ENCODE measurements around the gene CAPN9.

CAPN9 gene

DNA sequence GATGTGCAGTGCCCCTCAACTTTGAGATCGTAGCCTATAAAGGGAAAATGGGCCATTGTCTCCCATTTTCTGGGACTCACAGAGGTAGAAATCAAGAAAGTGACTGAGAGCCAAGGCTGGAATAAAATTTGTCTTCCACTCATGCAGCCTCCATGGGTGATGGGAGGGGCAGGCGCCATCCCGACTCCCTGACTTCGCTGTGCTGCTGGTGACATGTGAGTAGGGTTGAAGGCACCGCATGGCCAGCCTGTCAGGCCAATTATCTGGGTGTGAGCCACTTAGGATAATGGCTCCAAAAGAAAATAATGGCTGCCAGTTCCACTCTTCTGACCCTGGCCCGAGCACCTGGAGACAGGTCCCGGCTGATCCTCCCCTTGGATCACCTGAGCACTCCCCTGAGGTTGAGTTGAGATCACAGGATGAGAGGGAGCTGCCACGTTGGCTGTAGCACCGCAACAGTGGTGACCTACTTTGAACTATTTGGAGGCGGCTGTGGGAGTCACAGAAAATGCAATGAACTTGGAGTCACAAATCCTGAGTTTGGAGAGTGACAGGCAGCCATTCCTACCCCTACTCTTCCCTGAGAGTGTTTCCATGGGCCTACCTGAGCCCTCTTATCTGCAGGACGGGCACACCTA, 26.3 kb downstream of the CAPN9 start:
- no peak for DNase-seq (ENCODE audit: low read depth)
- TF ChIP-seq, protein P1, sequence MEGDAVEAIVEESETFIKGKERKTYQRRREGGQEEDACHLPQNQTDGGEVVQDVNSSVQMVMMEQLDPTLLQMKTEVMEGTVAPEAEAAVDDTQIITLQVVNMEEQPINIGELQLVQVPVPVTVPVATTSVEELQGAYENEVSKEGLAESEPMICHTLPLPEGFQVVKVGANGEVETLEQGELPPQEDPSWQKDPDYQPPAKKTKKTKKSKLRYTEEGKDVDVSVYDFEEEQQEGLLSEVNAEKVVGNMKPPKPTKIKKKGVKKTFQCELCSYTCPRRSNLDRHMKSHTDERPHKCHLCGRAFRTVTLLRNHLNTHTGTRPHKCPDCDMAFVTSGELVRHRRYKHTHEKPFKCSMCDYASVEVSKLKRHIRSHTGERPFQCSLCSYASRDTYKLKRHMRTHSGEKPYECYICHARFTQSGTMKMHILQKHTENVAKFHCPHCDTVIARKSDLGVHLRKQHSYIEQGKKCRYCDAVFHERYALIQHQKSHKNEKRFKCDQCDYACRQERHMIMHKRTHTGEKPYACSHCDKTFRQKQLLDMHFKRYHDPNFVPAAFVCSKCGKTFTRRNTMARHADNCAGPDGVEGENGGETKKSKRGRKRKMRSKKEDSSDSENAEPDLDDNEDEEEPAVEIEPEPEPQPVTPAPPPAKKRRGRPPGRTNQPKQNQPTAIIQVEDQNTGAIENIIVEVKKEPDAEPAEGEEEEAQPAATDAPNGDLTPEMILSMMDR (conservative IDR thresholded peaks at IDR 0.05; ENCODE audit: low read depth, low read length): no peak
- no peak overlapping the region for H3K4me3 ChIP-seq (ENCODE audit: low read length)

DNA sequence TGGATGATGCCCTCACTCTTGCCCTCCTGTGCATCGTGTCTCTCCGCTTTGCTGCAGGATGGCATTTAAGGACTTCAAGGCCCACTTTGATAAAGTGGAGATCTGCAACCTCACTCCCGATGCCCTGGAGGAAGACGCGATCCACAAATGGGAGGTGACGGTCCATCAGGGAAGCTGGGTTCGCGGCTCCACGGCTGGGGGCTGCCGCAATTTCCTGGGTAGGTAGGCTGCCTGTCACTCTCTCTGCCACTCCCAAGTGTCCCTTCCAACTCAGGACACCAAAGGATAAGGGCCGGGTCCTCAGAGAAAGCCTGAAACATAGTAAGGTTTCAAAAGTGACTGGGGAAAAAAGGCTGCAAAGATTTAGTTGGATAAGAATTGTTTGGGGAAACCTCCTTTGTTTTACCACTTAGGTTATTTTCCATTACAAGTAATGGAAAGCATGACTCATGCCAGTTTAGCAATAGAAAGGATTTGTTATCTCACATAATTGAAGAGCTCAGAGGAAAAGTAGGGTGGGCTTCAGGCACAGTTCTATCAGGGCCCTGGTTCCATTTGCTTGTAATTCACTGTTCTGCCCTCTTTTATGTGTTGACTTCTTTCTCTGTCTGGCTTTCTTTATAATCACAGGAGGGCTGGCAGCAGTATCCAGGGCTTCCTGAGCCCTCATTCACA, 31.9 kb downstream of the CAPN9 start:
- no peak for DNase-seq (ENCODE audit: low read depth)
- no peak overlapping the region for H3K4me3 ChIP-seq (ENCODE audit: low read length)
- TF ChIP-seq, protein P1 (conservative IDR thresholded peaks at IDR 0.05; ENCODE audit: low read depth, low read length): no peak

DNA sequence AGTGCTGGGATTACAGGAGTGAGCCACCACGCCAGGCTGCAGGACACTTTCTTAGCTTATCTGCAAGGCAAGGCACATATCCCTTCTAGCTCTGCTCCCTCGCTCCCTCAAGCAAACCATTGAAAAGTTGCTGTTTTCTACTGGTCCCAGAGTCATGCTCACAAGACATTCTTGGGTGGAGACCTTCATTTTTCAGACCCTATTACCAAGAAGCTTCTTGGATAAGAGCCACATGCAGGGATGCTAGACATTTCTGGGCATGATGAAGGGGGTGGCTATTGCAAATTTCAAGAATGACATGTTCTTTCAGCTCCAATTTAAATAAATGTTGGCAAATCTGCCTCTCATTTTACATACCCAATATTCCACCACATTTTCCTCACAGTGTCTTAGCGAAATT, 33.9 kb downstream of the CAPN9 start:
- no peak for DNase-seq (ENCODE audit: low read depth)
- TF ChIP-seq, protein P1 (conservative IDR thresholded peaks at IDR 0.05; ENCODE audit: low read depth, low read length): no peak
- H3K4me3 ChIP-seq (ENCODE audit: low read length): no peak overlapping the region

DNA sequence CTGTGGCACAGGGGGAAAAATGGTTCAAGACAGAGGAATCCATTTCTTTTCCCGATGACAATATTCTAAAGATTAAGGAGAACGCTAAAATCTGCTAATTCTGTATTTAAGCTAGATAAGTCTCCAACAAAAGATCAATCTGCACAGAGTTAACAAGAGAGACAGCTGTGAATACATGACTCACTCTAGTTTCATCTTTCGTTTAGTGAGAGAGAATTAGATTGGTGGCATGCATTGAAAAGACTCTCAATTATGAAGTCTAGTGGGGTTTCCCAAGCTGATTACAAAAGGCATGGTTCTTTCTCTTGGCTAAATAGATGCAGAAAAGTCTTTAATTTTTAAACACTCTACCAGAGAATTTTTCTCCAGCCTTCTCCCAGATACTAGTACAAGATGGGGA, 34.4 kb downstream of the CAPN9 start:
- H3K4me3 ChIP-seq (ENCODE audit: low read length): no peak overlapping the region
- TF ChIP-seq, protein P1 (conservative IDR thresholded peaks at IDR 0.05; ENCODE audit: low read depth, low read length): no peak
- no peak for DNase-seq (ENCODE audit: low read depth)

DNA sequence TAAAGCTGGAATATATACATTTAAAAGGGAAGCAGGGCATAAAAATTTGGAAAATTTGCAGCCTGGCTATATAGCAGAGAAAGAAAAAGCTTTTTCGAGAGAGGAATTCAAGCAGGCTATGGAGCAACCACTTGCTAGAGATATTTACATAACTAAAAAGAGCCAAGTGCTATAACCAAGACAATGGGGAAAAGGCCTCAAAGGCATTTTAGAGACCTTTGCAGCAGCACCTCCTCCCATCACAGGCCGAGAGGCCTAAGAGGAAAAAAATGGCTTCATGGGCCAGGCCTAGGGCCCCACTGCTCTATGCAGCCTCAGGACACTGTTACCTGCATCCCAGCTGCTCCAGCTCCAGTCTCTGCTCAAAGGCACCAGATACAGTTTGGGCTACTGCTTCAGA, 37.0 kb downstream of the CAPN9 start:
- H3K4me3 ChIP-seq (ENCODE audit: low read length): no peak overlapping the region
- no peak for DNase-seq (ENCODE audit: low read depth)
- TF ChIP-seq, protein P1 (conservative IDR thresholded peaks at IDR 0.05; ENCODE audit: low read depth, low read length): no peak

DNA sequence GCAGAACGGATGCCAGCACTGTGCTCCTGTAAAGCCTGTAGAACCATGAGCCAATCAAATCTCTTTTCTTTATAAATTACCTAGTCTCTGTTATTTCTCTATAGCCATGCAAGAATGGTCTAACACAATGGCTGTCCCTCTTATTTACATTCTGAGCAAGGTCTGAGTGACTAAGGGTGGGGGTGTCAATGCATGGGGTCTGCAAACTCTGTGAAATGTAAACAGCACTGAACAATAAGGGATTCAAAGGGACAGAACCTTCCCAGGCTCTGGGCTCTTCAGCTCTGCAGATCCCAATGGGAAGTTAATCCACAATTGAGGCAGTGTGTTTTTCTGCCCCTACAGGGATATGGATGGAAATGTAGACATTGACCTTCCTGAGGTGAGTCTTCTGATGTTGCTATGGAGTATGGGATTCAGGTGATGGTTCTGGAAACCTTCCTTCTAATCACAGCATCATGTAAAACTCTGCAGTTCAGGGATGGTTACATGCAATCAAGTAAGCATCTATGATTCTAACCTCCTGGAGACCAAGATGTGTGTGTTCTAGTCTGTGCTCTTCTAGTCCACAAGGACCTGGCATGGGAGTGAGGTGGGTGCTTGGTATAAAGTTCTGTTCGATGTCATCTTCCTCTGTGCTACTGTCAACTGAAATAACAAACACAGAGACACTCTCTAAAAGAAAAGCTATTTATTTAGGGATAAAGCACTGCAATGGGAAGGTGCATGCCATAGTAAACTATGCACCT, 38.6 kb downstream of the CAPN9 start:
- no peak overlapping the region for H3K4me3 ChIP-seq (ENCODE audit: low read length)
- TF ChIP-seq, protein P1 (conservative IDR thresholded peaks at IDR 0.05; ENCODE audit: low read depth, low read length): no peak
- no peak for DNase-seq (ENCODE audit: low read depth)
